Kidney capillary endothelial cell (primary cell): ENCODE results near the gene SURF6.
A peak's percentile ranks its signal among the peaks of the same experiment; 100 is the strongest.
"Not testable (repeated sequence)": the region's sequence is repeated elsewhere in the genome, so short reads cannot be mapped to it uniquely, and the experiment has no call there.

Experiments
- DNase-seq: peaks from one replicate; pipeline ENCODE4 v3.0.0-alpha.2; 2018; ENCODE audit warnings: low spot score

The SURF6 gene

GRCh38 chr9:133347985-133348717, 12.2 kb upstream of the SURF6 start, which contains the start of the genes MED22 and RPL7A:
TSS of gene MED22 (minus strand) at chr9:133348131. CDS start at chr9:133346662, 1,469 bp downstream.
TSS of gene RPL7A (plus strand) at chr9:133348218. CDS start at chr9:133348244, 26 bp downstream.
- DNase-seq: peak; percentile 88

GRCh38 chr9:133347515-133347984, 11.6 kb upstream of the SURF6 start:
- DNase-seq: no peak

- DNase-seq: no peak
Measured at GRCh38 chr9:133346021-133346785, 10.2 kb upstream of the SURF6 start.

- DNase-seq: no peak
Measured at GRCh38 chr9:133345596-133345995, 9.6 kb upstream of the SURF6 start.

- no peak for DNase-seq
Measured at GRCh38 chr9:133344979-133345378, 9.0 kb upstream of the SURF6 start.

- DNase-seq: no peak
Measured at GRCh38 chr9:133344071-133344470, 8.1 kb upstream of the SURF6 start.

GRCh38 chr9:133342570-133342969, 6.6 kb upstream of the SURF6 start:
- DNase-seq: no peak

- DNase-seq: no peak
Measured at GRCh38 chr9:133342069-133342406, 6.0 kb upstream of the SURF6 start.

- no peak for DNase-seq
Measured at GRCh38 chr9:133341369-133342068, 5.5 kb upstream of the SURF6 start.

GRCh38 chr9:133340916-133341315, 4.9 kb upstream of the SURF6 start:
- DNase-seq: no peak

GRCh38 chr9:133340256-133340655, 4.3 kb upstream of the SURF6 start:
- no peak for DNase-seq

- no peak for DNase-seq
Measured at GRCh38 chr9:133339641-133340040, 3.7 kb upstream of the SURF6 start.

GRCh38 chr9:133334888-133335287, 1.1 kb downstream of the SURF6 start:
- DNase-seq: not testable (repeated sequence)

- DNase-seq: no peak
Measured at GRCh38 chr9:133334161-133334560, 1.8 kb downstream of the SURF6 start.

- no peak for DNase-seq
Measured at GRCh38 chr9:133333566-133333965, 2.4 kb downstream of the SURF6 start.

- no peak for DNase-seq
Measured at GRCh38 chr9:133333011-133333410, 3.0 kb downstream of the SURF6 start.

GRCh38 chr9:133332381-133332730, 3.6 kb downstream of the SURF6 start:
- no peak for DNase-seq

- no peak for DNase-seq
Measured at GRCh38 chr9:133331641-133332380, 4.2 kb downstream of the SURF6 start.

- no peak for DNase-seq
Measured at GRCh38 chr9:133331221-133331620, 4.8 kb downstream of the SURF6 start.

- DNase-seq: not testable (repeated sequence)
Measured at GRCh38 chr9:133329306-133330156, 6.5 kb downstream of the SURF6 start.
